HG03139 (cell line): Measurements from ENCODE around the gene NKD1.

Experiments
- ATAC-seq: cut with Tn5 transposase; IDR thresholded peaks from one replicate; pipeline ENCODE4 v1.9.1; 2021; ENCODE audit not compliant: unreplicated experiment

Gene NKD1

GRCh38 chr16:50640391-50640790, 92.2 kb downstream of the NKD1 start:
- ATAC-seq: no peak

GRCh38 chr16:50640919-50641817, 93.0 kb downstream of the NKD1 start:
- ATAC-seq: no peak

GRCh38 chr16:50641818-50642187, 93.6 kb downstream of the NKD1 start:
- ATAC-seq: no peak

GRCh38 chr16:50642349-50642748, 94.2 kb downstream of the NKD1 start:
- ATAC-seq: no peak

- ATAC-seq: no peak
Observed at GRCh38 chr16:50643192-50643591, 95.0 kb downstream of the NKD1 start.

- no peak for ATAC-seq
Observed at GRCh38 chr16:50644245-50644644, 96.0 kb downstream of the NKD1 start.

GRCh38 chr16:50644729-50645128, 96.5 kb downstream of the NKD1 start:
- no peak for ATAC-seq

- ATAC-seq: no peak
Observed at GRCh38 chr16:50645563-50646220, 97.5 kb downstream of the NKD1 start.

GRCh38 chr16:50646345-50646744, 98.1 kb downstream of the NKD1 start:
- ATAC-seq: no peak

GRCh38 chr16:50651835-50652438, 103.7 kb downstream of the NKD1 start:
- ATAC-seq: no peak

- ATAC-seq: no peak
Observed at GRCh38 chr16:50652836-50653425, 104.7 kb downstream of the NKD1 start.

GRCh38 chr16:50653633-50654519, 105.7 kb downstream of the NKD1 start:
- no peak for ATAC-seq

GRCh38 chr16:50655558-50656055, 107.4 kb downstream of the NKD1 start:
- ATAC-seq: no peak

GRCh38 chr16:50657241-50657640, 109.0 kb downstream of the NKD1 start:
- no peak for ATAC-seq

- no peak for ATAC-seq
Observed at GRCh38 chr16:50659806-50660205, 111.6 kb downstream of the NKD1 start.

GRCh38 chr16:50662306-50662940, 114.2 kb downstream of the NKD1 start:
- ATAC-seq: no peak

GRCh38 chr16:50664270-50664669, 116.1 kb downstream of the NKD1 start:
- ATAC-seq: no peak

- ATAC-seq: no peak
Observed at GRCh38 chr16:50665128-50665878, 117.1 kb downstream of the NKD1 start.
